ENCODE data around the gene SCFD2.

GRCh38 chr4:53026233-53026632 is 339.6 kb downstream of the SCFD2 start:
- TF ChIP-seq CTCF (IDR thresholded peaks at IDR 0.05): no peak
- TF ChIP-seq POLR2A (IDR thresholded peaks at IDR 0.05): no peak
- no peak for TF ChIP-seq EP300 (IDR thresholded peaks at IDR 0.05; ENCODE audit: low read depth)
